Duodenal mucosa (tissue), 2 donors: ENCODE data around the gene LGALS12.
A peak's percentile ranks its signal among the peaks of the same experiment; 100 is the strongest.

ENCODE experiments used
- H3K27ac ChIP-seq: one replicate; pipeline ENCODE4 v1.7.0; 2013; ENCODE audit warnings: low read depth, low read length
- H3K27me3 ChIP-seq, 2 donors: one replicate each; pipeline ENCODE4 v1.7.0; 2013; ENCODE audit warnings: low read length in 2 of 2, control low read depth in 1 of 2; ENCODE audit not compliant: insufficient read depth in 2 of 2, control insufficient read depth in 1 of 2
- H3K36me3 ChIP-seq, 2 donors: one replicate each; pipeline ENCODE4 v1.7.0; 2013; ENCODE audit warnings: low read length in 2 of 2, control low read depth in 1 of 2; ENCODE audit not compliant: insufficient read depth in 2 of 2, control insufficient read depth in 1 of 2
- H3K4me1 ChIP-seq, 2 donors: one replicate each; pipeline ENCODE4 v1.7.0; 2013; ENCODE audit warnings: low read length in 2 of 2, control low read depth in 1 of 2; ENCODE audit not compliant: insufficient read depth in 2 of 2, control insufficient read depth in 1 of 2
- H3K4me3 ChIP-seq, 2 donors: one replicate each; pipeline ENCODE4 v1.7.0; 2013; ENCODE audit warnings: low read length in 2 of 2, low read depth in 1 of 2
- H3K9ac ChIP-seq, 2 donors: one replicate each; pipeline ENCODE4 v1.7.0; 2013; ENCODE audit warnings: low read length in 2 of 2, low read depth in 1 of 2
- H3K9me3 ChIP-seq, 2 donors: one replicate each; pipeline ENCODE4 v1.7.0; 2013; ENCODE audit warnings: low read length in 2 of 2, control low read depth in 1 of 2; ENCODE audit not compliant: control insufficient read depth in 1 of 2

The LGALS12 gene

DNA sequence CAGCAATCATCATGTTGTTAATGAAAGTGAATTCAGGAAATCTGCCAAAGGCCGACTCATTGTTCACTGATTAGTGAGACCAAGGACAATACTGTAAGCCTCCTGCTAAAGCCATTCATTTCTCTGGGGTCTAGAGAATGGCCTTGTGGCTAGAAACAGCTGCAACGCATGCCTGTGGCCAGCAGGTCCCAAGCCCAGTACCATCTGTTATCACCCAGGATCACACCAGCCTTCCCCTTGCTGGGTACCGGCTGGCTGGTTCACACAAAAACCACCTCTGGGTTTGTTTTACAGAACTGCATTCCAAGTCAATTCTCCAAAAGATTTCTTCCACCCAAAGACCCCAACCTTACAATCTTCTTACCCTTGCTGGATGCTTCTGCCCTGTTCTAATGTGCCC is 16.0 kb upstream of the LGALS12 start:
- no peak overlapping the region for H3K9ac ChIP-seq
- no peak overlapping the region for H3K4me3 ChIP-seq
- H3K36me3 ChIP-seq = no peaks in the 10 kb centered on the region
- H3K4me1 ChIP-seq = peaks cover 5 to 11% of the 10 kb centered on the region in 2 donors
- peaks cover 14 to 33% of the 10 kb centered on the region in 2 donors for H3K27me3 ChIP-seq
- H3K27ac ChIP-seq = no peak overlapping the region
- H3K9me3 ChIP-seq = no peaks in the 10 kb centered on the region

- Histone ChIP-seq H3K4me3 (peak within 1 kb of the TSS; percentile 56 to 69), H3K4me1 (peaks cover 5 to 11% of the 10 kb centered on the region in 2 donors), H3K27ac (peak within 1 kb of the TSS; percentile 15), H3K36me3 (no peaks in the 10 kb centered on the region), H3K9me3 (no peaks in the 10 kb centered on the region), H3K27me3 (peaks cover 14 to 33% of the 10 kb centered on the region in 2 donors), H3K9ac (peak within 1 kb of the TSS in 1 of 2 donors; percentile 27)
Observed at GRCh38 chr11:63490551-63491239, 15.2 kb upstream of the LGALS12 start, which contains the start of gene PLAAT5. Gene PLAAT5 (minus strand): TSS chr11:63491167. CDS start chr11:63491034, 133 bp downstream.

- Histone ChIP-seq H3K9me3 (no peaks in the 10 kb centered on the region), H3K27me3 (peaks cover 14 to 33% of the 10 kb centered on the region in 2 donors), H3K4me3 (peak overlapping the region; percentile 56 to 69), H3K27ac (peak overlapping the region; percentile 15), H3K4me1 (peaks cover 5 to 11% of the 10 kb centered on the region in 2 donors), H3K9ac (peak overlapping the region in 1 of 2 donors; percentile 27), H3K36me3 (no peaks in the 10 kb centered on the region)
Observed at GRCh38 chr11:63491240-63491587, 14.7 kb upstream of the LGALS12 start.

DNA sequence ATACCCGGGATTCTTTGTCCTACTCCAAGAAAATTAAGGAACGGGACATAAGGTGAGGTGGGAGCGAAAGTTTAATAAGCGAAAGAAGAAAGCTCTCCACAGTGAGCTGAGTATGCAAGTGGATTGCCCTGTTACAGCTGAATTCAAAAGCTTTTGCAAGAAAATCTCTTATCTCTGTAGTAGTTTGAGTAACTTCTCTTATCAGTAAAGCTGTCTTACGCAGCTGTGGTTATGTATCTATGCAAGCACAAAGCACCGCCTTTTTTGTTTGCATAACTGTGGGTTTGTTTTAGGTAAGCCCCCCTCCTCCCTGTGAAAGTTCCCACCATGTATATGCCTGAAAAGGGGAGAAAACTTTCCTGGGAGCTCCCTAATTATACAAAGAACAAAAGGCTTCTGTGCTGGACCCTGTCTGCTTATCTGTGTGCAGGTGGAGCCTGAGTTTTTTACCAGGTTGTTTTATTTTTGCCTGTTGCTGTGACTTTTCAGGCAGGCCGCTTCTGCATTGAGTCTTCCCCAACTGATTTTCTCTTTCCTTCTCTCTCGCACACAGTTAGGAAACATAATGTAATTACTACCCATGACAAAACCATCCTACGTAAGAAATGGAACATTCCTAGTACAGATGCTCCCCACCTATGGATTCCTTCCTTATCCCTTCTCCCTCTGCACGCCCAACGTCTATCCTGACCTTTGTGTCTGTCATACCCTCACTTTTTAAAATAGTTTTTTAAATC is 14.1 kb upstream of the LGALS12 start:
- H3K27ac ChIP-seq = no peak overlapping the region
- peak overlapping the region; percentile 56 to 69 for H3K4me3 ChIP-seq
- H3K9me3 ChIP-seq = no peaks in the 10 kb centered on the region
- H3K36me3 ChIP-seq = no peaks in the 10 kb centered on the region
- no peak overlapping the region for H3K9ac ChIP-seq
- peaks cover 5 to 11% of the 10 kb centered on the region in 2 donors for H3K4me1 ChIP-seq
- H3K27me3 ChIP-seq = peaks cover 11 to 33% of the 10 kb centered on the region in 2 donors

GRCh38 chr11:63492441-63492840 is 13.4 kb upstream of the LGALS12 start:
- Histone ChIP-seq H3K36me3 (no peaks in the 10 kb centered on the region), H3K27me3 (peaks cover 11 to 33% of the 10 kb centered on the region in 2 donors), H3K4me3 (no peak overlapping the region), H3K4me1 (peaks cover 5 to 11% of the 10 kb centered on the region in 2 donors), H3K9ac (no peak overlapping the region), H3K27ac (no peak overlapping the region), H3K9me3 (no peaks in the 10 kb centered on the region)

DNA sequence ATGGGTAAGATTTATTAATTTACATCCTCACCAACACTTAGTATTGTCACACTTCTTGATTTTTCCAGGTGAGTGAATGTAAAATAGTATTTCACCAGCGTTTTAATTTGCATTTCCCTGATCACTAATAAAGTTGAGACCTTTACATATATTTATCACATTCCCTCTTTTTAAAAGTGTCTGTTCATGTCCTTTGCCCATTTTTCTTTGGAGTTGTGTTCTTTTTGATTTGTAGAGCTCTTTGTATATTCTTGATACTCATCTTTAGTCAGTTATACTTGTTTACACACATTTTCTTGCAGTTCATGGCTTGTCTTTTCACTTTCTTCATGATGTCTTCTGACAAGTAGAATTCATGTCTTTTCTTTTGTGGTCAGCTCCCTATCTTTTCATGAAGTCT is 12.8 kb upstream of the LGALS12 start:
- no peak overlapping the region for H3K9ac ChIP-seq
- H3K36me3 ChIP-seq = no peaks in the 10 kb centered on the region
- H3K4me3 ChIP-seq = no peak overlapping the region
- H3K27ac ChIP-seq = no peak overlapping the region
- no peaks in the 10 kb centered on the region for H3K9me3 ChIP-seq
- peaks cover 5 to 11% of the 10 kb centered on the region in 2 donors for H3K4me1 ChIP-seq
- peaks cover 11 to 33% of the 10 kb centered on the region in 2 donors for H3K27me3 ChIP-seq

DNA sequence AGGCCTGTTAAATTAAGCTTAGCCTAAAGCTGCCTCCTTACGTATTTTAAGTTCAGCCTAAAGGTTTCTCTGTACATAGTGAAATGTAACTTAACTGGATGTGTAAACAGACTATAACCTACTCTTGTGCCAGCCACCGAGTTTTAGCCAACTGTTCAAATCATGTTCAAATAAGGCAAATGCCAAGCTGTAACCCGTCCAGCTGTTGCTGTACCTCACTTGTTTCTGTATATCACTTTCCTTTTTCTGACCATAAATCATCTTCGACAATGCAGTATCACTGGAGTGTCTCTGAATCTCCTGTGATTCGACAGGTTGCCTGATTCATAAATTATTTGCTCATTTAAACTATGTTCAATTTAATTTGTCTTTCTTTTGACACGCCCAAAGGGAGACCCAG is 10.9 kb upstream of the LGALS12 start:
- Histone ChIP-seq H3K27me3 (peaks cover 8 to 26% of the 10 kb centered on the region in 2 donors), H3K4me1 (peaks cover 5 to 11% of the 10 kb centered on the region in 2 donors), H3K9me3 (peaks cover under 1 to 2% of the 10 kb centered on the region in 2 donors), H3K27ac (no peak overlapping the region), H3K4me3 (no peak overlapping the region), H3K9ac (no peak overlapping the region), H3K36me3 (no peaks in the 10 kb centered on the region)

GRCh38 chr11:63499874-63500273 is 6.0 kb upstream of the LGALS12 start:
- Histone ChIP-seq H3K36me3 (no peaks in the 10 kb centered on the region), H3K4me3 (no peak overlapping the region), H3K9me3 (peaks cover 6 to 9% of the 10 kb centered on the region in 2 donors), H3K27me3 (no peaks in the 10 kb centered on the region), H3K27ac (no peak overlapping the region), H3K9ac (no peak overlapping the region), H3K4me1 (peaks cover 0 to 3% of the 10 kb centered on the region in 2 donors)

- H3K9me3 ChIP-seq = peaks cover 6 to 9% of the 10 kb centered on the region in 2 donors
- H3K4me3 ChIP-seq = no peak overlapping the region
- peaks cover 0 to 6% of the 10 kb centered on the region in 2 donors for H3K4me1 ChIP-seq
- H3K27ac ChIP-seq = no peak overlapping the region
- no peaks in the 10 kb centered on the region for H3K27me3 ChIP-seq
- H3K9ac ChIP-seq = no peak overlapping the region
- no peaks in the 10 kb centered on the region for H3K36me3 ChIP-seq
Observed at GRCh38 chr11:63501236-63501635, 4.6 kb upstream of the LGALS12 start.

GRCh38 chr11:63502252-63502820 is 3.5 kb upstream of the LGALS12 start:
- H3K9ac ChIP-seq = no peak overlapping the region
- H3K9me3 ChIP-seq = peaks cover 6 to 9% of the 10 kb centered on the region in 2 donors
- H3K4me1 ChIP-seq = peaks cover 0 to 6% of the 10 kb centered on the region in 2 donors
- H3K4me3 ChIP-seq = no peak overlapping the region
- H3K27ac ChIP-seq = no peak overlapping the region
- H3K27me3 ChIP-seq = no peaks in the 10 kb centered on the region
- H3K36me3 ChIP-seq = no peaks in the 10 kb centered on the region
